AML-193 (cell line): ENCODE measurements around the gene ZBTB2.

Experiments
- DNase-seq, 2 experiments: peaks; one replicate each; lab custom pipeline; 2025; lab: John Stamatoyannopoulos, UW

The ZBTB2 gene, protein sequence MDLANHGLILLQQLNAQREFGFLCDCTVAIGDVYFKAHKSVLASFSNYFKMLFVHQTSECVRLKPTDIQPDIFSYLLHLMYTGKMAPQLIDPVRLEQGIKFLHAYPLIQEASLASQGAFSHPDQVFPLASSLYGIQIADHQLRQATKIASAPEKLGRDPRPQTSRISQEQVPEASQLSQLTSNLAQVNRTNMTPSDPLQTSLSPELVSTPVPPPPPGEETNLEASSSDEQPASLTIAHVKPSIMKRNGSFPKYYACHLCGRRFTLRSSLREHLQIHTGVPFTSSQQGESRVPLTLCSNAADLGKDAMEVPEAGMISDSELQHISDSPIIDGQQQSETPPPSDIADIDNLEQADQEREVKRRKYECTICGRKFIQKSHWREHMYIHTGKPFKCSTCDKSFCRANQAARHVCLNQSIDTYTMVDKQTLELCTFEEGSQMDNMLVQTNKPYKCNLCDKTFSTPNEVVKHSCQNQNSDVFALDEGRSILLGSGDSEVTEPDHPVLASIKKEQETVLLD

DNA sequence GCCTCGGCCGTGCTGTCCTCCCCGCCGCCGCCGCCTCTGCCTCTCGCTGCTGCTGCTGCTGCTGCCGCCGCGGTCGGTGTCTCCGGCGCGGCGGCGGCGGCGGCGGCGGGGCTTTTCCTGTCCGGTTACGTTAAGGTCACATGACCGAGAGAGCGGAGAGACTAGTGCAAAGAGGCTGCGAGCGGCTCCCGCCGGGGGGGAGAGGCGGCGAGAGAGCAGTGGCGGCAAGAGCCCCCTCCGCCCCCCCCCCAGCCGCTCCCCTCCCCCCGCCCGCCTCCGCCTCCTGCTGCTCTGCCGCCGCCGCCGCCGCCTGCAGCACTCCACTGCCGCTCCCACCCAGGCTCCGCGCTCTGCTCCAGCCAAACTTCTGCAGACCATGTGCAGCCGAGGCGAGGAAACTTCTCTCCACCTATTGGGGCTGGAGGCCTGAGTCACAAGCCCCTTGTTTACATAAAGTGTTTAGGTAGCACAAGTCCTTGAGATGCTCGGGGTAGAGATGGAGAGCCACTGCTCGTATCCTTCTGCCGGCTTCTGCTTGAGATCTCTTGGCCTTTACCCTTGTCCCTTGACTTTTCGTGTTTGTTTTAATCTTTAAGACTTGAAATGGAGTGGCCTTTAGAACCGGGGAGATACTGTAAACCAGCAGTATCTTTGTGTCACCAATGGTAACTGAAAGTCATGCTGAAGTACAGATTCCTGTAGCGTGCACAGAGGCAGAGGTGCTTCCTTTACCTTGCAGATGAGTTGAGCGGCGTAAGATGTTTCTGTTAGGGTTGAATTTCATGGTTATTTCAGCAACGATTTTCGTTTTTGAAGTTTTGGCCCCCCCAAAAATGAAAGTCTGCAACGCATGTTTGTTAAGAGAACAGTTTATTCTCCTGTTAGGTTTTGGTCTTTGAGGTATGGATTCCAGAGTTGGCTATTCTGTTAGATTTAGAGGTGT is at the start of gene ZBTB2:
Gene ZBTB2, minus strand, starts transcription at position 89 of the 943 bp plus-strand sequence. CDS start 17,922 bp downstream, outside the sequence.
- peak; percentile 39 to 63 for DNase-seq

DNA sequence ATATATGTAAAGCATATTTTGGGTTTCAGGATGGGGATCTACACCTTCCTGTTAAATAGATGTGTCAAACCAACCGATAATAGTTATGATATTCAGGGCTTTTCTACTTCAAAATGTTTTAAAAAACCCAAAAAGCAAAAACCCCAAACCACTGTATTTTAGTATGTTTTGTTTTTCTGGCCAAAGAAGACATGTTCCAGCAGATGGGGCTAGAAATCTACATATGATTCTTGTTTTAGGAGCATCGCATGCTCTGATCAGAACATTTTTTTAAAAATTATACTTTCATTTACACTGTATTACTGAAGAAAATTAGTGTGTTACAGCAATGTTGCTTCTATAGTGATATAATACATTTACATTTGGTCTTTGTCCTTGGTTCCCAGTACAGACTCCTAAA is 49.6 kb upstream of the ZBTB2 start:
- DNase-seq: peak; percentile 41 to 45

DNA sequence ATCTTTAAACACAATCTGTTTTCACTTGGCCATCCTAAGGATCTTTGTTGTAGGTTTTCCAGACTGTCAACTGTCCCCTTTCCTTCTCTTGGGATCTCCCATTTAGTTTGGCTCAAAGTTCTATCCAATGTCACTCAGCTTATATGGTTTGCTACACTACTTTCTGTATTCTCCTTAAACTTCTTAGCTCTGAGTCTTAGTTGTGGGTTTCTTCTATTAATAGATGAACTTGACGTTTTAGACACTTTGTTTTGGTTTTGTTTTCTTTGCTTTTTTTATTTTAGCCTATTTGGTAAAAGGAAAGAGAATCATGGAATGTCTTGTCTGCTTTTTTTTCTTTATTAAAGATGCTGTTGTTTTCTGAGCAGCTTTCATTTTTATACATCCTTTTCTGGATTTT is 49.1 kb upstream of the ZBTB2 start:
- no peak for DNase-seq

DNA sequence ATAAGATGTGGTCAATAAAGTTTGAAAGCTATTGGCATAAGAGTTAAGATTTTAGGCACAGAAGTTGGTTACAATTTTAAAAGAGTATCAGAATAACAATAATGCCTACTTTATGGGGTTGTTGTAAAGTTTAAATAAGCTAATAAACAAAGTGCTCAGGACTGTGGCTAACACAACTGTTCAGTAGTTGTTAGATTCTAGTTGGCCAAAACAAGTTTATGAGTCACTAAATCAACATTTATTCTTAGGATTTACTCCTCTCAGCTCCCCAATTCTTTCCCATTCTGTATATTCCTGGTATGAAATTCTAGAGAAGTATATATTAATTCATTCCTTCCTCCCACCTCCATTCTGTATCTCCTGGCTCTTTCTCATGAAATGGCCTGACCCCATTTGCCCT is 46.0 kb upstream of the ZBTB2 start:
- DNase-seq: no peak

DNA sequence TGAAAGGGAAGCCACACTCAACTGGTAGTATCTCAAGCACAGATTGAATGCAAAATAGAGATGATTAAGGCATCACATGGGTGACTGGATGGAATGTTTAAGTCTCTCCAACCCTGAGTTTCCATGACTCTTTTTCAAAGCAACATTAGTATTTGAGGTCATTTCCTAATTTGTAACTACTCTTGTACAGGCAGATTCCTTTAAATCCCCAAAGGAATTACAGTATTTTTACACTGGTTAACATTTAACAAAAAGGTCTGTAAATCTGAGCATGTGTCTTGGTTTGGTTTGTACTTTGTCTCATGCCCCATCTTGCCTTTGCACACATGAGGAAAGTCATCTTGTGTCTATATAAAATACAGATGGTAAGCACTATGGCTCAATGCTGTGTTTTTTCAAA is 45.4 kb upstream of the ZBTB2 start:
- DNase-seq: no peak

DNA sequence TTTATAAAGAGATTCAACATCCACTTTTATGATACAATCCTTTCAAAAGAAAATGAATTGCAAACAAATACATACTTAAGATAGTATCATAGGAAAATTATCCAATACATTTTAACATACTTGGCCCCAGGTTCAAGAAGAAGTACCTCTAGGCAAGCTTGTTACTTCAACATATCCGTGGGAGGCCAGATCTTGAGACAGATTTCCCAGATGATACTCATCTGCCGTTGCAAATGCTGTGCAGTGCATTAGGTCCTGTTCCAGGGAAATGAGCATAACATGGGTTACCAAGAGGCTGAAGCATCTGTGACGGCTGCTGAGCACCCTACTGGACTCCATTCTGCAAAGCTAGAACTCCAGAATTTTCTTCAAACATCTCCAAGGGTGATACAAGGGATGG is 44.9 kb upstream of the ZBTB2 start:
- no peak for DNase-seq

DNA sequence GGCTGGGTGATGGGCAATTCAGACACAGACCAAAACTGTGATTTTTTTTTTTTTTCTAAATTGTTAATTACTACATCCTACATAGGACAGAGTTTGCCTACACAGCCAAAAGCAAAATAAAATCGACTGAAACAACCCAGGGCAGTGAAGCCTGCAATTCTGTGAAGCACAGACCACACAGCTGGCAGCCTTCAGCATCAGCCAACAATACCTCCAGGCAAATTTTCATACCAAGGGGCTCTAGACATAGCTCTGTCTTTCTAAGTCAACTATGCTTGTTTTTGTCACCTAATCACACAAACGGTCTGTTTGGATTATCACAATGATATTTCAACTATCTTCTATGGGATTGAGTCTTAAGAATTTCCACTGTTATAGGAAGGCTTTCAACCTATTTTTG is 43.0 kb upstream of the ZBTB2 start:
- no peak for DNase-seq

DNA sequence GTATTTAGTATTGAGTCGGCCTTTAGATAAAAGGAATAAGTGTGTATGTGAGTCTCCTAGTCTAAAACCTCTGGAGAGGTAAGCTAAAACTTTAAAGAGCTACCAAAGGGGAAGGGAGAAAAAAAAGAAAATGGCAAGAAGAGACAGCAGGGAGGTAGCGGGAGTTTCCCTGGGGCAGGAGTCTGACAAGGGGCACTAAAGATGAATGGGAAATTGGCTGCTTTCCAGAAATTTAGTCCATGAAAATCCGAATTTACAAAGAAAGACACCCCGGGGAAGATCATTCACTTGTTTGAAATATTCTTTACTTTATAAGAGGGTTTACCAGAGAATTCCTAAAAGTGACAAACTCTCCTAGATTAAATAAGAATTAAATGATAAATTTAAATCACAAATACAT is 41.3 kb upstream of the ZBTB2 start:
- DNase-seq: no peak

DNA sequence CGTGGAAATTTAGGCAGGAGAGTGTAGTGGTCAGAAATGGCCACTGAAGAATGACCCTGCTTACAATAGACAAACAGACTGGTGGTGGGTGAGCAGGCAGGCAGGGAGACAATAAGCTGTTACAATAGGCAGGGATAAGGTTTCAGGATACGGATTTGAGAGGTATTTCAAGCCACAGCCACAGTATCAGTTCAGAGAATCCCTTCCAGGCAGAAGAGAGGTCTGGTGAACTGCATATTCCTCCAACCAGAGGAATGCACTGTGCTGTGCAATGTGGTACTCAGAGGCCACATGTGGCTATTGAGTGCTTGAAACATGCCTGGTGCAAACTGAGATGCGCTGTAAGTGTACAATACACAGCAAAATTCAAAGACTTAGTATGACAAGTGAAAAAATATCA is 40.0 kb upstream of the ZBTB2 start:
- no peak for DNase-seq

DNA sequence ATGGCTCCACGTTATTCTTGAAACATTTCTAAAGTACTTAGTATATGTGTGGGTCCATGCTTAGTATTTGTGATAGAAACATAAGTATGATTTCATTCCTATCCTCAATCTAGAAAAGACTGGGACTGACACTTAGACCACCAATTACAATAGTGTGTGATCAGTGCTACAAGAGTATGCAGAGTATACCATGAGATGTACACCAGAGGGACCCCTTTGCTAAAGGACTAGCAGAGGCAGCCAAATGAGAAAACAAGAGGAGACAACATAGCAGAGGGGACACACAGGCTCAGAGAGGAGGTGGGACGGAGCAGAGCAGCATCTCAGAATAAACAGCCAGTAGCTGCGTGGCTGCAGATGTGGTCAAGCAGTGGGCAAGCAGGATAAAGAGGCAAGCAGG is 39.5 kb upstream of the ZBTB2 start:
- no peak for DNase-seq

DNA sequence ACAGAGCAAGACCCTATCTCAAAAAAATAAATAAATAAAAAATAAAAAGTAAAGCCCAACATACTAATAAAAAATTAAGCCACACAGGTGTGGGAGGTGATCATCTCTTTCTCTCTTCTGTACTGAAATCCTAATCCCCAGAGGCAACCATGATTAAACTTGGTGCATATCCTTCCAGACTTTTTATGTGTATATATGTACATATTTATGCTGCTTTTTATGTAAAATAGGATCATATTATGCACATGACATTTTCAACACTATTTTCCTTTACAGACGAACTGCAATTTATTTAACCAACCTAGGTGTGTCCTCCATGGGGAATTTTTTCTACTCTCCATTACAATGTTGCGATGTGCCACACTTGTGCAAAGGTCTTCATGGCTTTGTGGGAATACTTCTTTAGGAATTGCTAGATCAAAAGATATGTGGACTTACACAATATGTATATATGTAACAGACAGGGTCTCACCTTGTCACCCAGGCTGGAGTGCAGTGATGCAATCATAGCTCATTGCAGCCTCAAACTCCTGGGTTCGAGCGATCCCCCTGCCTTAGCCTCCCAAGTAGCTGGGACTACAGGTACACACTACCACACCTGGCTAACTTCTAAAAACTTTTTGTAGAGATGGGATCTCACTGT is 36.9 kb upstream of the ZBTB2 start:
- DNase-seq: no peak

DNA sequence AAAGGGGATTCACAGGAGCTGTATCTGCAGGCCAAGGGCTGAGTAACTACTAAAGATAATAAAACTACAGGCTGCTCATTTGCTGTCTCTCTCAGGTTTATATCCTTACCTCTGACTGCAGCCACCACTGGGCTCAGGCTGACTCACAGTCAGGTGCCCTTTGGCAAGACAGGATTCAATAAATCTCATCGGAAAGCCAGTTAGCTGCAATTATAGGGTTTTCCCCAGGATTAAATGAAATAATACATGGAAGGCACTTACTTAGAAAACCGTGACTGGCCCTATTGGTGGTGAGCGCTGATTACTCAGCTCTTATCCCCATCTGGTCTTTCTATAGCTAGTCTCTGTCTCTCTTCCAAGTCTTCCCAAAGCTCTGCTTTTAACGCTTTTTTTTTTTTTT is 34.2 kb upstream of the ZBTB2 start:
- no peak for DNase-seq

DNA sequence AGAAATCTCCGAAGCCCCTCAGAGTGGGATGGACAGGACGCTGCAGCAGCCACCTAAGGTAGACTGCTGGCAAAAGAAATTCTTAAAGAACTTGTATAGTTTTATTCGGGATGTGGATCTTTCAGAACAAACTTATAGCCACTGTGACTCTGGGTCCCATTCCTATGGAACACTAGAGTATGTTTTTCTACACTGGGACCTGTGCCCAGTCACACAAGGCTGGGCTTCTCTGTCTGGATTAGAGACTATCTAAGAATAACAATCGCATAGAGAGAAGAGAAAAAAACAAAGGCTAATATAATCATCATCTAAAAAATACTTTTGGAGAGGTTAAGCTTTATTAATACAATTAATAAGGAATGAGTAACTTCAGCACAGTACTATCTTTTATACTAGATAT is 31.6 kb upstream of the ZBTB2 start:
- DNase-seq: no peak

DNA sequence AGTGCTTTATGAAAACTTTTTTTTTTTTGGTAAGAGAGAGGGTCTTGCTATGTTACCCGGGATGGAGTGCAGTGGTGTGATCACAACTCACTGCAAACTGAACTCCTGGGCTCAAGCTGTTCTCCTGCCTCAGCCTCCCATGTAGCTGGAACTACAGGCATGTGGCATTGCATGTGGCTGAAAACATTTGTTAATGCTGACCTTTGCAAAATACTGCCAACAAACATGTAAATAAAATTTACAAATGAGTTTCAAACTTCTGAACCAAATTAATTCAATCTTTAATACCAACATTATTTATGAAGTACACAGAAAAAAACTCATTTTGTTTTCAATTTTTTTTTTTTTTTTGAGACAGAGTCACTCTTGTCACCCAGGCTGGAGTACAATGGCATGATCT is 26.1 kb upstream of the ZBTB2 start:
- no peak for DNase-seq

DNA sequence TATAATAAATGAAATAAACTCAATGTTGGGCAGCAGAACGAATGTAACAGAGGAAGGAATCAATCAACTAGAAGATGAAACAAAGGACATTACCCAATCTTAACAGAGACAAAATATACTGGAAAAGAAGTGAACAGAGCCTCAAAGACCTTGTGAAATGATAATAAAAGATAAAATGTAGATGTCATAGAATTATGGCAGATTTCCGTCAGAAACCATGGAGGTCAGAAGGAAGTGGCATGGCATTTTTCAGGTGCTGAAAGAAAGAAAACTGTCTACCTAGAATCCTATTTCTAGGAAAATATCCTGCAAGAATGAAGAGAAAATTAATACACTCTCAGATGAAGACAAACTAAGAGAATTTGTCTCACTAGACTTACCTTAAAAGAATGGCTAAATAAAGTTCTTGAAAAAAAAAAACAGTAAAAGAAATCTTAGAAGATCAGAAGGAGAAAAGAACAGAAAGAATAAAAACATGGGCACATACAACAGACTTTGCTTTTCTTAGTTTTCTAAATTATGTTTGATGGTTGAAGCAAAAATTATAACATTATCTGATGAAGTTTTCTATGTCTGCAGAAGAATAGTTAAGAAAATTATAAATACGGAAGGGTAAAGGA is 23.4 kb upstream of the ZBTB2 start:
- DNase-seq: no peak

DNA sequence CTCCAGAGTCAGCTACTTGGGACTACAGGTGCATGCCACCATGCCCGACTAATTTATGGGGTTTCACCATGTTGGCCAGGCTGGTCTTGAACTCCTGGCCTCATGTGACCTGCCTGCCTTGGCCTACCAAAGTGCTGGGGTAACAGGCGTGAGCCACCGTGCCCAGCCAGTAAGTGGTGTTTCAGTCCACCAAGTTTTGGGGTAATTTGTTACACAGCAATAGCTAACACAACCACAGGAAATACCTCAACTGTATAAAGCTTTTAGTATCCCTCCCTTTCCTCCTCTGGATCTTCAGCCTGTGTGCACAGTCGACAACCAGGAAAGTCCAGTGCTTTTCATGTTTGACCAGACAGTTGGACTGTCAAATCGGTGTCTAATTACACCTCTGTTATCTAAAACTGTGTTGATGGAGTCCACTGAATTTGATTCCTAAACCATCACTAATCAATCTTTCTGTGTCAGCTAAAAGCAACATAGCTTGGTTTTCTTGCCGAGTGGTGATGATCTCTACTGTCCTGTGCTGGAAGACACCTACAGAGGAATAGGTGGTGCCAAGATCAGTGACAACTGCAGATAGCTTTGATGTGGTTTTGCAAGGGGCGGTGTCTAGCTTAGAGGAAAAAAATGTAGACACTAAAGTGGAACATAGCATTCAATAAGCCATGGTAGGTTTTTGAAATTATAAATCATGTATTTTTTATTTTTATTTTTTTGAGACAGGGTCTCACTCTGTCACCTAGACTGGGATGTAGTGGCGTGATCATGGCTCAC is 22.2 kb upstream of the ZBTB2 start:
- no peak for DNase-seq

DNA sequence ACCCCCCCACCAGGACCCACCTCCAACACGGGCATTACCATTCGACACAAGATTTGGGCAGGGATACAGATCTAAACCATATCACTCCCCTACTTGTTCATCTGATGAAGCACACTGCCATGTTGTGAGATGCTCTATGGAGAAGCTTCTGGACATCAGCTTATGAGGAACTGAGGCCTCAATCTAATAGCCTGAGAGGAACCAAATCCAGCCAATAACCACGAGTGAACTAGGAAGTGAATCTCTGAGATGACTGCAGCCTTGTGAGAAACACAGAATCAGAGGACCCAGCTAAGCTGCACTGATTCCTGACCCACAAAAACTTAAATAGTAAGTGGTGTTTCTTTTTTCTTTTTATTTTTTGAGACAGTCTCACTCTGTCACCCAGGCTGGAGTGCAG is 21.6 kb upstream of the ZBTB2 start:
- DNase-seq: peak in 1 of 2 experiments; percentile 13

DNA sequence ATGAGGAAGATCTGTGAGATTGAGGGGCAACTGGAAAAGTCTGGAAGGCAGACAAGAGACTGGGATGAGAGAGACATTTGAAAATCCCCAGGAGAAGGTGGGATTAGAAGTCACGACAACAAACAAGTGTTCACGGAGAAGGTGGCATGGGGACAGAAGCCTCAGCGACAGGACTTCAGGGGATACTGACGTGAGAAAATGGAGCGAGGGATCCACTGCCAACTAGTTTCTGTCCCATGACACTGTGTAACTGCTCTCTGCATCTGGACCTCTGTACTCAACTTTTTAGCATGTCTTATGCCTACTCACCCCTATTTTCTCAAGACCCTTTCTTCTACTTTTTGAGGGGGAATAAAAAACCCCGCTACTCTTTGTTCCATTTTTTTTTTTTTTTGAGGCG is 18.3 kb upstream of the ZBTB2 start:
- DNase-seq: no peak

DNA sequence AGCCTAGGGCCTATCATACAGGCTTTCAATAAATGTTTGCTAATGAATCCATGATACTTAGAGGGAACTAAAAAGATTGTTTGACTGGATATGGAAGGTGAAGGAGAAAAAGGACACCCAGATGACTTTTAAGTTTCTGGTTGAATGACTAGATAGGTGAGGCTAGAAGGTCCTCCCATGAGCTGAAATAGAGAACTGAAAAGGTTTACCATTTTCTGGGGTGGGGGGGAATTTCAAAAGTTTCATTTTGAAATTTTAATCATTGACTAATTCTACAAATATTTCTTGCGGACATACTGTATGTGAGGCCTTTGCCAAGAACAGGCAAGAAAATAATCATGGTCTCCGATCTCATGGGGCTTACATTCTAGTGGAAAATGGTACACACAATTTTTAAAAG is 17.9 kb upstream of the ZBTB2 start:
- no peak for DNase-seq

DNA sequence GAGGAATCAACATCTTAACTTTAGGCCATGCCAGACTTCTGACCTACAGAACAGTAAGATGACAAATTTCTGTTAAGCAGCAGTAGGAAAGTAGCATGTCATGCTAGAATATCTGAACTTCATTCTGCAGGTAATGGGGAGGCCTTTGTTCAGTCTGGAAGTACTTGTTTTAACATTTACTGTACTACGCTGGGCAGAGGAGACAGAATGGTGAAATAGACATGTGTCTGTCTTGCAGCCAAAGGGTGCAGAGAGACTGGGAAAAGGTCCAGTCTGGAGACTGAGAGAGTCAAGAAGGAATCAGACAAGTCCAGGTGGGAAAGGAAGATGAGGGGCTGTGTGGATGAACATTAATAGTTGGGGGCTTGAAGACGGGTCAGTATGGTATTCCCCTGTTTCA is 17.5 kb upstream of the ZBTB2 start:
- no peak for DNase-seq

DNA sequence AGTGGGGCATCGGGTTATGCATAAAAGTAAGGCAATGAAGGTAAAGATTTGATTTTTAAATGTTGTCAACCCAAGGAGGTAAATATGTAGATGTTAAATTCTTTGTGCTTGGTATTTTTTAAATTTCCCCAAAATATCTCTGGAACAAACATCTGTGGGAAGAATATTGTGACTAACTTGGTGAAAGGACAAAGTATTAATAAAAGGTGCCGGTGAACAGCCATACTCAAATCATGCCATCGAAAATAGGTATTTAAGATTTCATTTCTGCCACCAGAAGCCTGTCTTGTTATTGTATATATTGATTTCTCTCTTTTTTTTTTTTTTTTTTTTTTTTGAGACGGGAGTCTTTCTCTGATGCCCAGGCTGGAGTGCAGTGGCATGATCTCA is 12.6 kb upstream of the ZBTB2 start:
- DNase-seq: no peak
